H9 (cell line): ENCODE data around the gene CCSER1. TPM values are rescaled to one million over a fixed set of nuclear protein-coding genes. Genes with fewer than 3 reads are reported as not detected.

Experiments
- DNase-seq: peaks from one replicate; pipeline ENCODE4 v3.0.0-alpha.2; 2017
- H2AFZ ChIP-seq: one replicate; pipeline ENCODE4 v1.6.1; 2013; ENCODE audit warnings: mild to moderate bottlenecking, low read length, control low read depth, moderate library complexity
- H2AK5ac ChIP-seq: 2 replicates; pipeline ENCODE4 v1.6.1; 2013; ENCODE audit warnings: low read length, control low read depth, mixed read lengths; ENCODE audit not compliant: insufficient read length
- H2BK120ac ChIP-seq: one replicate; pipeline ENCODE4 v1.6.1; 2013; ENCODE audit warnings: low read depth, mild to moderate bottlenecking, low read length, control low read depth, inconsistent platforms; ENCODE audit not compliant: poor library complexity, severe bottlenecking
- H2BK12ac ChIP-seq: 2 replicates; pipeline ENCODE4 v1.6.1; 2013; ENCODE audit warnings: low read length, control low read depth, mixed read lengths, low read depth; ENCODE audit not compliant: insufficient read length
- H2BK15ac ChIP-seq: 2 replicates; pipeline ENCODE4 v1.6.1; 2013; ENCODE audit warnings: low read depth, low read length, control low read depth
- H2BK20ac ChIP-seq: one replicate; pipeline ENCODE4 v1.6.1; 2013; ENCODE audit warnings: low read depth, mild to moderate bottlenecking, low read length, control low read depth, inconsistent platforms; ENCODE audit not compliant: poor library complexity, severe bottlenecking
- H2BK5ac ChIP-seq: 2 replicates; pipeline ENCODE4 v1.6.1; 2013; ENCODE audit warnings: low read length, control low read depth, mixed read lengths; ENCODE audit not compliant: insufficient read length
- H3K14ac ChIP-seq: 2 replicates; pipeline ENCODE4 v1.6.1; 2013; ENCODE audit warnings: low read length, control low read depth; ENCODE audit not compliant: insufficient read depth
- H3K18ac ChIP-seq: 2 replicates; pipeline ENCODE4 v1.6.1; 2013; ENCODE audit warnings: low read depth, mild to moderate bottlenecking, mixed read lengths, low read length, control low read depth; ENCODE audit not compliant: insufficient read length
- H3K23ac ChIP-seq: 2 replicates; pipeline ENCODE4 v1.6.1; 2013; ENCODE audit warnings: low read length, control low read depth, mixed read lengths, low read depth; ENCODE audit not compliant: insufficient read length
- H3K23me2 ChIP-seq: 2 replicates; pipeline ENCODE4 v1.6.1; 2013; ENCODE audit warnings: low read depth, mild to moderate bottlenecking, mixed read lengths, low read length, control low read depth; ENCODE audit not compliant: insufficient read length, poor library complexity, severe bottlenecking
- H3K27ac ChIP-seq: 2 replicates; pipeline ENCODE4 v1.5.1; 2013; ENCODE audit warnings: low read length, control low read depth, mixed read lengths, low read depth; ENCODE audit not compliant: insufficient read length
- H3K27me3 ChIP-seq: 2 replicates; pipeline ENCODE4 v1.6.1; 2013; ENCODE audit warnings: low read length, control low read depth, inconsistent platforms; ENCODE audit not compliant: insufficient read depth
- H3K4ac ChIP-seq: 2 replicates; pipeline ENCODE4 v1.6.1; 2013; ENCODE audit warnings: low read depth, mild to moderate bottlenecking, control low read depth, inconsistent platforms, low read length, moderate library complexity
- H3K4me1 ChIP-seq: 2 replicates; pipeline ENCODE4 v1.6.1; 2013; ENCODE audit warnings: low read length, control low read depth, inconsistent platforms; ENCODE audit not compliant: insufficient read depth
- H3K4me2 ChIP-seq: 2 replicates; pipeline ENCODE4 v1.6.1; 2013; ENCODE audit warnings: low read length, control low read depth, mixed read lengths; ENCODE audit not compliant: insufficient read length, insufficient read depth
- H3K56ac ChIP-seq: 2 replicates; pipeline ENCODE4 v1.6.1; 2013; ENCODE audit warnings: low read depth, mild to moderate bottlenecking, mixed read lengths, low read length, control low read depth; ENCODE audit not compliant: insufficient read length
- H3K79me1 ChIP-seq: 2 replicates; pipeline ENCODE4 v1.6.1; 2013; ENCODE audit warnings: low read depth, mild to moderate bottlenecking, moderate library complexity, low read length, control low read depth, inconsistent platforms; ENCODE audit not compliant: insufficient read depth, poor library complexity, severe bottlenecking
- H3K79me2 ChIP-seq: 2 replicates; pipeline ENCODE4 v1.6.1; 2013; ENCODE audit warnings: low read length, control low read depth, inconsistent platforms; ENCODE audit not compliant: insufficient read depth
- H3K9ac ChIP-seq: 2 replicates; pipeline ENCODE4 v1.6.1; 2013; ENCODE audit warnings: low read length, control low read depth, mixed read lengths; ENCODE audit not compliant: insufficient read length; ENCODE audit errors: extremely low read depth
- H3K9me3 ChIP-seq: one replicate; pipeline ENCODE4 v1.6.1; 2013; ENCODE audit warnings: low read depth, low read length, inconsistent platforms; ENCODE audit not compliant: control insufficient read depth
- H3T11ph ChIP-seq: one replicate; pipeline ENCODE4 v1.6.1; 2013; ENCODE audit warnings: mild to moderate bottlenecking, low read length, control low read depth, inconsistent platforms
- H4K20me1 ChIP-seq: one replicate; pipeline ENCODE4 v1.6.1; 2013; ENCODE audit not compliant: control insufficient read depth, insufficient read length, insufficient read depth
- H4K5ac ChIP-seq: 2 replicates; pipeline ENCODE4 v1.6.1; 2013; ENCODE audit warnings: low read depth, mild to moderate bottlenecking, mixed read lengths, low read length, control low read depth; ENCODE audit not compliant: insufficient read length
- H4K8ac ChIP-seq: replicated peaks from 2 replicates; pipeline ENCODE4 v1.6.1; 2013; ENCODE audit warnings: low read length, control low read depth, mixed read lengths, low read depth; ENCODE audit not compliant: insufficient read length
- H4K91ac ChIP-seq: 2 replicates; pipeline ENCODE4 v1.6.1; 2013; ENCODE audit warnings: low read depth, mild to moderate bottlenecking, moderate library complexity, mixed read lengths, low read length, control low read depth; ENCODE audit not compliant: insufficient read length
- H3K27ac Mint-ChIP-seq, 3 experiments: 2 replicates in 2 of 3; 3 replicates in 1 of 3; pipeline ENCODE4 v1.8.0; 2020 to 2021; ENCODE audit warnings: mixed read lengths in 3 of 3, mild to moderate bottlenecking in 1 of 3, moderate library complexity in 1 of 3
- H3K27me3 Mint-ChIP-seq: 2 replicates; pipeline ENCODE4 v1.8.0; 2021; ENCODE audit warnings: low read depth, mild to moderate bottlenecking, moderate library complexity, mixed read lengths
- H3K36me3 Mint-ChIP-seq, 3 experiments: 2 replicates in 2 of 3; 3 replicates in 1 of 3; pipeline ENCODE4 v1.8.0; 2020 to 2021; ENCODE audit warnings: low read depth in 3 of 3, mixed read lengths in 3 of 3; ENCODE audit not compliant: insufficient read depth in 1 of 3
- H3K4me1 Mint-ChIP-seq, 2 experiments: 2 replicates each; pipeline ENCODE4 v1.8.0; 2020; ENCODE audit warnings: mixed read lengths in 2 of 2
- H3K4me3 Mint-ChIP-seq, 2 experiments: 2 replicates in 1 of 2; 3 replicates in 1 of 2; pipeline ENCODE4 v1.8.0; 2020 to 2021; ENCODE audit warnings: mild to moderate bottlenecking in 2 of 2, mixed read lengths in 2 of 2, moderate library complexity in 1 of 2
- H3K9me3 Mint-ChIP-seq, 2 experiments: 2 replicates in 1 of 2; 3 replicates in 1 of 2; pipeline ENCODE4 v1.8.0; 2020; ENCODE audit warnings: mild to moderate bottlenecking in 2 of 2, mixed read lengths in 2 of 2, moderate library complexity in 1 of 2
- CTCF ChIP-seq: fragments of 200-600 bp; sonication (generic); conservative IDR thresholded peaks from 3 replicates; pipeline ENCODE4 v1.8.0; 2021; ENCODE audit warnings: antibody characterized with exemption, mild to moderate bottlenecking
- WGBS: extraction: QIAGEN DNeasy Blood & Tissue Kit; methylation state at CpG from one replicate; pipeline ENCODE4 v1.1.7; 2013; ENCODE audit warnings: missing lambda C conversion rate, low lambda C conversion rate, mixed read lengths; ENCODE audit not compliant: insufficient read length; ENCODE audit errors: extremely low coverage; 5-methylcytosine and 5-hydroxymethylcytosine counted together
- total RNA-seq: library from RNA; stranded (reverse); gene quantifications from 2 replicates; pipeline ENCODE4 v1.2.1, GENCODE V29; 2021

Gene CCSER1
- total RNA-seq, 1 experiment from 2014 or later = 0.37 TPM

DNA sequence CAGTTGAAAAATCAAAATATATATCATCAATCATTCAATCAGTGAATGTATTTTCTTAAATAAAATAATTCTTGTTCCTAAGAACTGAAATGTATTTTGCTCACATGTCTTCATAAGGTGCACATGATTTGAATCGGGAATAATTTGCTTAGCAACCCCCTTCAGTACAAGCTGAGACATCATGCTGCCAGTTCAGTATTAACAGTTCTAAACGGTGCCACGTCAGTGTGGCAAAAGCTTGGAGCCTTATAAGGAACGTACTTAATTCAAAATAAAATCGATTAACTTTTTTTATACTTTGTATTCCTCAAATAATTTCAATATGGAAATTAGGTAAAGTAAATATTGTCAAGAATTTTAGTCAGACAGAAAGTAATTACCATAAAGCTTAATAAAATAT is 287.9 kb downstream of the CCSER1 start:
- H3K56ac ChIP-seq = no peak overlapping the region
- no CpG with 5 or more reads among the region's 5 CpGs for WGBS
- H4K91ac ChIP-seq = no peak overlapping the region
- H3K79me1 ChIP-seq = no peaks in the 10 kb centered on the region
- H3K9me3 ChIP-seq = no peaks in the 10 kb centered on the region
- H3K9me3 Mint-ChIP-seq = peaks cover 5 to 7% of the 10 kb centered on the region in 2 experiments; a peak in 4 of 5 replicates
- H4K8ac ChIP-seq = no peak overlapping the region
- H3K27me3 ChIP-seq = no peaks in the 10 kb centered on the region
- no peak for DNase-seq
- no peak overlapping the region for H2BK20ac ChIP-seq
- no peaks in the 10 kb centered on the region for H3K4me1 ChIP-seq
- no peak overlapping the region for H3K4ac ChIP-seq
- no peak overlapping the region for H3K23ac ChIP-seq
- no peaks in the 10 kb centered on the region for H3K79me2 ChIP-seq
- no peaks in the 10 kb centered on the region for H4K20me1 ChIP-seq
- H2BK5ac ChIP-seq = no peak overlapping the region
- H3K27ac ChIP-seq = no peak overlapping the region
- H3K27ac Mint-ChIP-seq = no peak overlapping the region
- H2AK5ac ChIP-seq = no peak overlapping the region
- peaks cover 0 to 4% (median 2%) of the 10 kb centered on the region in 3 experiments; a peak in 3 of 7 replicates for H3K36me3 Mint-ChIP-seq
- H3K9ac ChIP-seq = no peak overlapping the region
- no peak overlapping the region for H3K4me2 ChIP-seq
- TF ChIP-seq CTCF = no peak
- no peak overlapping the region for H2BK12ac ChIP-seq
- no peak overlapping the region for H3K14ac ChIP-seq
- no peak overlapping the region for H3T11ph ChIP-seq
- H3K23me2 ChIP-seq = no peaks in the 10 kb centered on the region
- H4K5ac ChIP-seq = no peak overlapping the region
- H3K18ac ChIP-seq = no peak overlapping the region
- H2AFZ ChIP-seq = no peak overlapping the region
- H2BK120ac ChIP-seq = no peak overlapping the region
- no peak overlapping the region for H2BK15ac ChIP-seq
- H3K27me3 Mint-ChIP-seq = no peaks in the 10 kb centered on the region
- no peak overlapping the region for H3K4me3 Mint-ChIP-seq
- peaks cover 0 to 4% of the 10 kb centered on the region in 2 experiments; a peak in 1 of 4 replicates for H3K4me1 Mint-ChIP-seq
